Heart right ventricle (tissue), 16 donors: ENCODE measurements around the gene SKI. TPM values are rescaled to one million over a fixed set of nuclear protein-coding genes. Genes with fewer than 3 reads are reported as not detected.
A peak's percentile ranks its signal among the peaks of the same experiment; 100 is the strongest.

Experiments used
- ATAC-seq, 8 donors: fragments of 200-7000 bp; cut with Tn5 transposase; one replicate each; pipeline ENCODE4 v1.9.1; 2020; ENCODE audit warnings: mild to moderate bottlenecking in 8 of 8, moderate library complexity in 8 of 8, moderate number of reproducible peaks in 1 of 8
- DNase-seq, 2 donors: peaks; one replicate each; pipeline ENCODE4 v3.0.0-alpha.2; 2020
- H3K27ac ChIP-seq, 10 donors: fragments of 200-600 bp; sonication (generic) in 2 of 10; one replicate each; pipeline versions ENCODE4 v1.5.0 to v1.8.0; 2020 to 2022; ENCODE audit warnings: mild to moderate bottlenecking in 3 of 10
- H3K27me3 ChIP-seq, 7 donors: fragments of 200-600 bp; one replicate each; pipeline ENCODE4 v1.8.0; 2021 to 2022; ENCODE audit warnings: mild to moderate bottlenecking in 2 of 7
- H3K36me3 ChIP-seq, 9 donors: fragments of 200-600 bp; sonication (generic) in 1 of 9; one replicate each; pipeline versions ENCODE4 v1.5.0 to v1.8.0; 2020 to 2022; ENCODE audit warnings: mild to moderate bottlenecking in 2 of 9
- H3K4me1 ChIP-seq, 9 donors: fragments of 200-600 bp; sonication (generic) in 1 of 9; one replicate each; pipeline versions ENCODE4 v1.5.0 to v1.8.0; 2020 to 2022; ENCODE audit warnings: mild to moderate bottlenecking in 4 of 9
- H3K4me3 ChIP-seq, 10 donors: fragments of 200-600 bp; sonication (generic) in 2 of 10; one replicate each; pipeline versions ENCODE4 v1.5.0 to v1.8.0; 2020 to 2022; ENCODE audit warnings: mild to moderate bottlenecking in 7 of 10, moderate library complexity in 2 of 10
- H3K9me3 ChIP-seq, 11 donors: fragments of 200-600 bp in 10 of 11; sonication (generic) in 2 of 11; one replicate each; pipeline versions ENCODE4 v1.5.0 to v1.8.0; 2013 to 2022; ENCODE audit warnings: mild to moderate bottlenecking in 2 of 11, control low read depth in 1 of 11, moderate library complexity in 1 of 11
- WGBS, 2 donors: extraction: QIAGEN DNeasy Blood & Tissue Kit; methylation state at CpG; one replicate each; pipeline ENCODE4 v1.1.7; 2013; ENCODE audit warnings: inconsistent platforms in 1 of 2; 5-methylcytosine and 5-hydroxymethylcytosine counted together
- intact Hi-C, 10 donors: fragments of 100-400 bp; cut with DNase I; formaldehyde crosslinking; loops; one replicate each; pipeline versions ENCODE4 v1.11.1 to v1.14.2; 2022
- polyA plus RNA-seq, 2 donors: library from polyadenylated mRNA; stranded (reverse); fragments of 200-250 nt; gene quantifications; one replicate each; pipeline ENCODE4 v1.2.3, GENCODE V29; 2013
- total RNA-seq, 10 donors: library from RNA; stranded (reverse); fragmentation: NEBNext Ultra II Directional in 3 of 10; extraction: Animal tissue kit (Norgen Biotek cat#: 25700) in 3 of 10; gene quantifications; one replicate each; pipeline versions ENCODE4 v1.2.1 to v1.2.4, GENCODE V29; 2021 to 2023
- TF ChIP-seq, protein P1 (sequence below), 9 donors: fragments of 200-600 bp; sonication (generic) in 2 of 9; IDR thresholded peaks; one replicate each; pipeline versions ENCODE4 v1.5.0 to v1.8.0; 2021 to 2022; ENCODE audit warnings: antibody characterized with exemption in 9 of 9, mild to moderate bottlenecking in 5 of 9, moderate library complexity in 1 of 9
- donor health status: Arrhythmogenic right ventricular cardiomyopathy.
- donor health status: ischemic (EF 13 %, LVEDD 7.1; RV severe dilation, severe dysfunction).
- donor health status: healthy with polysubstance abuse.
- donor health status: DM: no; HTN: yes; CAD: no.
- donor health status: DM: no; HTN: no; CAD: no.
- donor health status: ischemic (EF 25% LVEDD 6.9; RV normal size, moderate dysfunction).
- donor health status: ischemic (EF 25% LVEDD 5.7; RV mildly dilated, moderate dysfunction).
- donor health status: healthy.
- donor health status: DM: yes; HTN: yes; CAD: no.
- donor health status: Ischemic cardiomyopathy.
- donor health status: ischemic (EF 35%, LVEDD 5.7; RV mildly dilated, moderate dysfunction).
- donor health status: nonischemic (EF 11% LVEDD 7.7; RV severe dilation, severe dysfunction).
- donor health status: DM: yes; HTN: yes; CAD: no.
- donor health status: PGD.
- donor health status: ischemic (EF 29% LVEDD 5.4; RV normal size, mild dysfunction).
- donor health status: nonischemic (EF 23%, LVEDD 6.1; RV moderate dilation, normal function).

SKI gene
- total and polyA plus RNA-seq, 12 donors, result 13.8 to 50.9 (median 35.6) TPM

- H3K27me3 ChIP-seq, result no peaks in the 10 kb centered on the region
- no peak for ATAC-seq
- no peaks in the 10 kb centered on the region for H3K36me3 ChIP-seq
- TF ChIP-seq, protein P1, sequence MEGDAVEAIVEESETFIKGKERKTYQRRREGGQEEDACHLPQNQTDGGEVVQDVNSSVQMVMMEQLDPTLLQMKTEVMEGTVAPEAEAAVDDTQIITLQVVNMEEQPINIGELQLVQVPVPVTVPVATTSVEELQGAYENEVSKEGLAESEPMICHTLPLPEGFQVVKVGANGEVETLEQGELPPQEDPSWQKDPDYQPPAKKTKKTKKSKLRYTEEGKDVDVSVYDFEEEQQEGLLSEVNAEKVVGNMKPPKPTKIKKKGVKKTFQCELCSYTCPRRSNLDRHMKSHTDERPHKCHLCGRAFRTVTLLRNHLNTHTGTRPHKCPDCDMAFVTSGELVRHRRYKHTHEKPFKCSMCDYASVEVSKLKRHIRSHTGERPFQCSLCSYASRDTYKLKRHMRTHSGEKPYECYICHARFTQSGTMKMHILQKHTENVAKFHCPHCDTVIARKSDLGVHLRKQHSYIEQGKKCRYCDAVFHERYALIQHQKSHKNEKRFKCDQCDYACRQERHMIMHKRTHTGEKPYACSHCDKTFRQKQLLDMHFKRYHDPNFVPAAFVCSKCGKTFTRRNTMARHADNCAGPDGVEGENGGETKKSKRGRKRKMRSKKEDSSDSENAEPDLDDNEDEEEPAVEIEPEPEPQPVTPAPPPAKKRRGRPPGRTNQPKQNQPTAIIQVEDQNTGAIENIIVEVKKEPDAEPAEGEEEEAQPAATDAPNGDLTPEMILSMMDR (IDR thresholded peaks at IDR 0.05), result no peak
- no peaks in the 10 kb centered on the region for H3K9me3 ChIP-seq
- intact Hi-C loops, result no loop called here
- 90 to 93% methylated on average over 24 of the region's 24 CpGs for WGBS, 2 donors
- no peaks in the 10 kb centered on the region for H3K4me1 ChIP-seq
- no peak overlapping the region for H3K4me3 ChIP-seq
- peak in 1 of 2 donors; percentile 10 for DNase-seq
- H3K27ac ChIP-seq, result no peak overlapping the region
Measured at GRCh38 chr1:2345297-2346075, 117.4 kb downstream of the SKI start.

DNA sequence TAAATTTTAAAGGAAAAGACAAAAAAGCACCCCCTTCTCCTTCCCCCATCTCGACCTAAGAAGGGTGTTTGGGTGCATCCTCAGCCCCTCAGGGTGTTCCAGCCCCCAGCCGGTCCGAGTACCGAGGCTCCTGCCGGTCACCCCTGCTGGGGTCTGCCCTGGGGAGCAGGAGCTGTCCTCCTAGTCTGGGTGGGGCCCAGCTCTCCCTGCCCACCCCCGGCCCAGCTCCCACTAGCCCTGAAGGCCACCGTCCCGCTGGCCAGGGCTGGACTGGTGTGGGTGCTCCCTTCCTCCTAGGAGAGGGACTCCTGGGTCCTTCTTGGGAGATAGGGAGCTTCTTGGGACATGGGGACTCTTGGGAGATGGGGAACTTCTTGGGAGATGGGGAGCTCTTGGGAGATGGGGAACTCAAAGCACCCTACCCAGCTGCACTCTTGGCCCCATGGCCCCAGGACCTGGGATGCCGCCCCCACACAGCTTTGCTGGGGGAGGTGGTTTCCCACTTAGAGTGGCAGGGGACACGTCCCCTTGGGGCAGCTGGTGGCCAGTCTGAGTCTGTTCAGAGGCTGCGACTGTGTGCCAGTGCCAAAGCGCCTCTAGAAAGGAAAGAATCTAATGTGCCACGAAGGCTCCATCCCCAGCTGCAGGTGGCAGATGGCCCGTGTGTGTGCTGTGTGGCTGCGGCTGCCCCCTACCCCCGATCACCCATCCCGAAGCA, 118.7 kb downstream of the SKI start:
- Histone ChIP-seq H3K27ac (no peak overlapping the region), H3K4me3 (no peak overlapping the region), H3K9me3 (no peaks in the 10 kb centered on the region), H3K36me3 (no peaks in the 10 kb centered on the region), H3K27me3 (no peaks in the 10 kb centered on the region), H3K4me1 (no peaks in the 10 kb centered on the region)
- intact Hi-C loops, result no loop called here
- ATAC-seq, result no peak
- 90 to 92% methylated on average over 17 of the region's 17 CpGs for WGBS, 2 donors
- TF ChIP-seq, protein P1 (IDR thresholded peaks at IDR 0.05), result no peak
- peak in 1 of 2 donors; percentile 6 for DNase-seq

DNA sequence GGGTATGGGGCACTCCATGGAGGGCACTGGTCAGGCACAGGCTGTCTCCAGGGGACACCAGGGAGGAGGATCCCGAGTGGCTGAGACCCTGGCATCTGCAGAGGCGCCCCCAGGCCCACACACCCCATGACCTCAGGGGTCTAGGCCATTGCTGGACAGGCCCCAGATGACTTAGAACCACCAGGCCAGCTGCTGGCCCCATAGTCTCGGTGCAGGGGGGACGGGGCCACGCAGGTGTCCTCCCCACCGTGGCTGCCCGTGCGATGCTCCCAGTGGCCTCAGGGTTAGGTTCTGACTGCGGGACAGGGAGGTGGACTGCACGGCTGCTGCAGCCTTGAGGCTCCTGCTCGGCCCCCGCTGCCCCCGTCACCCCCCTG, 119.3 kb downstream of the SKI start:
- no peak overlapping the region for H3K27ac ChIP-seq
- no peak overlapping the region for H3K4me3 ChIP-seq
- DNase-seq, result peak in 1 of 2 donors; percentile 6
- no peaks in the 10 kb centered on the region for H3K9me3 ChIP-seq
- H3K27me3 ChIP-seq, result no peaks in the 10 kb centered on the region
- ATAC-seq, result no peak
- WGBS, 2 donors, result 91 to 96% methylated on average over 13 of the region's 13 CpGs
- intact Hi-C loops, result no loop called here
- no peaks in the 10 kb centered on the region for H3K4me1 ChIP-seq
- no peaks in the 10 kb centered on the region for H3K36me3 ChIP-seq
- TF ChIP-seq, protein P1 (IDR thresholded peaks at IDR 0.05), result no peak

- H3K9me3 ChIP-seq, result no peaks in the 10 kb centered on the region
- intact Hi-C loops, result no loop called here
- no peak for ATAC-seq
Measured at GRCh38 chr1:2347896-2348295, 119.8 kb downstream of the SKI start.

More at GRCh38 chr1:2347896-2348295, 119.8 kb downstream of the SKI start:
- 88% methylated on average over 23 of the region's 23 CpGs for WGBS, 2 donors
- no peak overlapping the region for H3K27ac ChIP-seq
- peak in 1 of 2 donors; percentile 3 for DNase-seq
- no peak overlapping the region for H3K4me3 ChIP-seq
- H3K4me1 ChIP-seq, result peaks cover 0 to 3% (median 0%) of the 10 kb centered on the region in 9 donors
- TF ChIP-seq, protein P1 (IDR thresholded peaks at IDR 0.05), result no peak
- H3K36me3 ChIP-seq, result no peaks in the 10 kb centered on the region
- H3K27me3 ChIP-seq, result no peaks in the 10 kb centered on the region
